NCI-H345 (cell line): ENCODE measurements around the gene PKMYT1.

Experiments
- DNase-seq: peaks from one replicate; lab custom pipeline; 2025; lab: John Stamatoyannopoulos, UW

Gene PKMYT1

GRCh38 chr16:2996298-2996697 lies 16.1 kb upstream of the PKMYT1 start:
- no peak for DNase-seq

GRCh38 chr16:2992383-2993081 lies 12.3 kb upstream of the PKMYT1 start:
- no peak for DNase-seq

GRCh38 chr16:2991566-2992261 lies 11.5 kb upstream of the PKMYT1 start:
- DNase-seq, result no peak

- no peak for DNase-seq
These were observed 10.6 kb upstream of the PKMYT1 start for GRCh38 chr16:2990891-2991290.

- no peak for DNase-seq
These were observed 8.4 kb upstream of the PKMYT1 start for GRCh38 chr16:2988590-2989099.

GRCh38 chr16:2987833-2988232 lies 7.6 kb upstream of the PKMYT1 start:
- peak; percentile 82 for DNase-seq

GRCh38 chr16:2987286-2987685 lies 7.0 kb upstream of the PKMYT1 start:
- no peak for DNase-seq

- no peak for DNase-seq
These were observed 6.5 kb upstream of the PKMYT1 start for GRCh38 chr16:2986623-2987188.

- no peak for DNase-seq
These were observed 5.7 kb upstream of the PKMYT1 start for GRCh38 chr16:2985893-2986355.

- no peak for DNase-seq
These were observed 5.2 kb upstream of the PKMYT1 start for GRCh38 chr16:2985462-2985861.

GRCh38 chr16:2983706-2984136 lies 3.5 kb upstream of the PKMYT1 start:
- peak; percentile 84 for DNase-seq

- DNase-seq, result no peak
These were observed 2.2 kb upstream of the PKMYT1 start for GRCh38 chr16:2982402-2982801.

GRCh38 chr16:2981899-2982250 lies 1.6 kb upstream of the PKMYT1 start:
- no peak for DNase-seq

- no peak for DNase-seq
These were observed 1.1 kb upstream of the PKMYT1 start for GRCh38 chr16:2981177-2981898.

- no peak for DNase-seq
These were observed 498 bp downstream of the PKMYT1 start for GRCh38 chr16:2979669-2980226.

- DNase-seq, result peak; percentile 91
These were observed 2.8 kb downstream of the PKMYT1 start for GRCh38 chr16:2977440-2977839.

- no peak for DNase-seq
These were observed 3.6 kb downstream of the PKMYT1 start for GRCh38 chr16:2976673-2977072.

- DNase-seq, result no peak
These were observed 4.0 kb downstream of the PKMYT1 start for GRCh38 chr16:2976201-2976600.

- DNase-seq, result no peak
These were observed 5.0 kb downstream of the PKMYT1 start for GRCh38 chr16:2975161-2975795.

- DNase-seq, result no peak
These were observed 5.8 kb downstream of the PKMYT1 start for GRCh38 chr16:2974319-2975056.
